BE2C (cell line): ENCODE results near the gene OR5B21.

Experiments
- DNase-seq: peaks from one replicate; pipeline ENCODE4 v3.0.0-alpha.2; 2020
- H3K27me3 ChIP-seq: fragments of 250-450 bp; sonication (Bioruptor Pico); 2 replicates; pipeline ENCODE4 v1.5.1; 2020; ENCODE audit warnings: mild to moderate bottlenecking
- H3K36me3 ChIP-seq: fragments of 250-450 bp; sonication (Bioruptor Pico); 2 replicates; pipeline ENCODE4 v1.5.1; 2020; ENCODE audit warnings: mild to moderate bottlenecking
- H3K4me1 ChIP-seq: fragments of 250-450 bp; sonication (Bioruptor Pico); 2 replicates; pipeline ENCODE4 v1.5.1; 2020
- H3K4me3 ChIP-seq: 2 replicates; pipeline ENCODE4 v1.5.1; 2011; ENCODE audit warnings: low read depth, low read length
- H3K9me3 ChIP-seq: fragments of 250-450 bp; sonication (Bioruptor Pico); 2 replicates; pipeline ENCODE4 v1.5.1; 2020
- CTCF ChIP-seq: IDR thresholded peaks from 2 replicates; pipeline ENCODE4 v1.5.1; 2012; ENCODE audit warnings: mild to moderate bottlenecking, low read depth, low read length

The OR5B21 gene

DNA sequence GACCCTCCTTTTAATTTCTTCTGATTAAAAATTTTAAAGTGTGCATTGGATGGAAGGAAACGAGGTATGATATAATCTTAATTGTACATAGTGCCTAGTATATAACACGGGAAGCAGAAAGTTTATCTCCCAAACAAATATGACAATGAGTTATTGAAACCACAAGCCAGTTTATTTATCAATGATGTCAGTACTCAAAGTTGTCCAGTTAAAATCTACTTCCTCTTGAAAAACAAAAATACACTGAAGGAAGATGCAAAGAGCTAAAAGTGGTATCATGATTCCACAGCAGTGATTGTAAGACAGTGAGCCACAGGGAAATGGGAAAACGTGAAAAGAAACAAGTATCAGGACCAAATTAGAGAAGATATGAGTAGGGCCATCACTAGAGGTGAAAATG lies 18.8 kb upstream of the OR5B21 start:
- no peak overlapping the region for H3K4me3 ChIP-seq
- H3K9me3 ChIP-seq: no peaks in the 10 kb centered on the region
- no peaks in the 10 kb centered on the region for H3K27me3 ChIP-seq
- H3K4me1 ChIP-seq: no peaks in the 10 kb centered on the region
- no peaks in the 10 kb centered on the region for H3K36me3 ChIP-seq
- no peak for TF ChIP-seq CTCF
- no peak for DNase-seq

DNA sequence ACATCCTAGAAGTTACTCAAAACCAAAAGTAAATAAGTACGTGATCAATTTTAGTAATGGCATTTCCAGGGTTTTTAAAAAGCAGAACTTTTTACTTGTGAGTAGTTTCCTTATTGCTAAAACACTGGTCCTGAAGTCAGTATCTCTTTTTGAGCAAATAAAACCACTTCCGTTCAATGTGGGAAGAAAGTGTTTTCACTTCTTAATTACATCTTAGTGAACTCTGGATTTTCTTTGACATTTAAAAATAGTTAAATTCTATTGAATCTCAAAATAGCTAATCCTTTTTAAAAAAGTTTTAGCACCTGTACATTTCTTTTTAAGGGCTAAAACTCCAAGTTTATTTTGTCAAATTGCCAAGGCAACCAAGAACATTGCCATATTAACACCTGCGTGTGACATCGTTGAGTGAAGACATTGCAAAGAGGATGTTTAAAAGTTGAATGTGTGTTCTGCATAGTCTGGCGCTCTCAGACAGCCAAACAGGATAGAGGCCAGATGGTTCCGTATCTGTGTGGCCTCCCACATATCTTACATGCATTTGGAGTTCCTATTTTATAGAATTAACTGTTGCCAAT lies 17.2 kb upstream of the OR5B21 start:
- no peaks in the 10 kb centered on the region for H3K9me3 ChIP-seq
- no peaks in the 10 kb centered on the region for H3K4me1 ChIP-seq
- H3K36me3 ChIP-seq: no peaks in the 10 kb centered on the region
- no peak for TF ChIP-seq CTCF
- DNase-seq: no peak
- H3K27me3 ChIP-seq: no peaks in the 10 kb centered on the region
- H3K4me3 ChIP-seq: no peak overlapping the region

DNA sequence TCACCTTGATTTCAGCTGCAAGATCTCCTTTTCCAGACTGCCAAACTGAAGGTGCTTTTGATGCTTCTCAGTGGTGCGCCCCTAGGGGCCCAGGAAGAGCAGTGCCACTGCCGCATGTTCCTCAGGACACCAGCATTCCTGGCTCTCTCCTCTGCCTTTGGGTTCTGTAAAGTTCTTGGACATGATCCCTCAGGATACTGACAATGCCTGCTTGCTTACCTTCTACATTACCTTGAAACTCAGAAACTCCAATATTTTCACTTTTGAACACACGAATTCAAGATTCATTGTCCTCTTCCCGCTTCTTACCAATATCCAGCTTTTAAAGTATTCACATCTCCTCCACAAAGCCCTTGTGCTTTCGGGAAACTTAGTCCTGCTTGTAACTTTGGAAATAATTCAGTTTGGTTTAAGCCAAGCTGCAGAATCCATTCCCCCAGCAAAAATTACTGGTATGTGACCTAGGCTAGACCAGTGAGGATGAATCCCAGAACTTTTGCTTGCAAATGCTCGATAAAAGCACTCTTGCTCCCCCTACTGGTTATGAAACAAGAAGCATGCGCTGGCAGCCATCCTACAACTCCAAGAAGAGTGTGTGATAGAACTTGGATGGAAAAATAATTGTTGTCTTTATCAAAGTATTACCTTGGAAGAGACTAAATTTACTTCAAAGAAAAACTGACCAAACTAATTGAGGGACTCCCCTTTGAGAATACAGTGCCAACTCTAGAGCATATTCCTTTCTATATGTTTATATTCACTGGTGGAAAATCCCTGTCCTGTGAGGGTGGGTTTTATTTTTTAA lies 16.5 kb upstream of the OR5B21 start:
- Histone ChIP-seq H3K4me1 (no peaks in the 10 kb centered on the region), H3K27me3 (no peaks in the 10 kb centered on the region), H3K4me3 (no peak overlapping the region), H3K36me3 (no peaks in the 10 kb centered on the region), H3K9me3 (no peaks in the 10 kb centered on the region)
- peak; percentile 71 for TF ChIP-seq CTCF
- DNase-seq: peak; percentile 31

GRCh38 chr11:58513747-58514367 lies 6.0 kb upstream of the OR5B21 start:
- Histone ChIP-seq H3K4me1 (no peaks in the 10 kb centered on the region), H3K4me3 (no peak overlapping the region), H3K36me3 (no peaks in the 10 kb centered on the region), H3K27me3 (no peaks in the 10 kb centered on the region), H3K9me3 (no peaks in the 10 kb centered on the region)
- TF ChIP-seq CTCF: peak; percentile 49
- no peak for DNase-seq

DNA sequence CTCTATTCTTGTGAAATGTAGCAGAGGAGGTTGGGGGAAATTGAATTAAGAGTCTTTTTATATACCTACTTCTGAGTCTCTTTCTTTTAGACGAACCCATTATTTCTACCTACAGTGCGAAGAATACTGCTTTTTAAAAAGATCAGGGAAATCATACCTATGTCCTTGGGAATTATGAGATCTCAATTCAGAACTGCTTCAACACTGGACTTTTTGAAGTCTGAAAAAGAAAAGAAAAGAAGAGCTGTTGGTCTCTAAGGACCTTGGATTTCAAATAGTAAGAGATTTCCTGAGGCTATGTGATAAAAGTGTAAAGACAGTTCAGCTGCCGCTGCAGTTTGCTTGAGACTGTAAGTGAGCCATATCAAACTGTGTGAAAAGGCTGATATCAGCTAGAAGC lies 3.7 kb upstream of the OR5B21 start:
- H3K9me3 ChIP-seq: no peaks in the 10 kb centered on the region
- H3K4me1 ChIP-seq: no peaks in the 10 kb centered on the region
- no peak overlapping the region for H3K4me3 ChIP-seq
- H3K36me3 ChIP-seq: no peaks in the 10 kb centered on the region
- DNase-seq: no peak
- no peaks in the 10 kb centered on the region for H3K27me3 ChIP-seq
- no peak for TF ChIP-seq CTCF

DNA sequence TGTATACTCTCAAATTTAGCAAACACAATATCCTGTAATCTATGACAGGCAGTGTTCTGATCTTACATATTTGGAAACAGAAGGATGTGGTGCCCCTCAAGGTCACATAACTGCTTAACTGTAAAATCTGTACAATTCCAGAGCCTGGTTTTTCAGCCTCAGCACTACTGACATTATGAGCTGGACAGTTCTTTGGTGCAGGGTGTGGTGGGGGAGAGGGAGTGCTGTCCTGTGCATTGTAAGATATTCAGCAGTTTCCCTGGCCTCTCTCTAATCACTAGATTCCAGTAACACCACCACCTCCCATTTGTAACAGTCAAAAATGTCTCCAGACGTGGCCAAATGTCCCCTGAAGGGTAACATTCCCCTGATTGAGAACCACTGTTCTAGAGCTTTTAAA lies 1.8 kb upstream of the OR5B21 start:
- TF ChIP-seq CTCF: no peak
- Histone ChIP-seq H3K9me3 (no peaks in the 10 kb centered on the region), H3K36me3 (no peaks in the 10 kb centered on the region), H3K4me1 (no peaks in the 10 kb centered on the region), H3K4me3 (no peak overlapping the region), H3K27me3 (no peaks in the 10 kb centered on the region)
- DNase-seq: no peak
